ENCODE measurements around the gene CALML3.
"Not testable (repeated sequence)": the region's sequence is repeated elsewhere in the genome, so short reads cannot be mapped to it uniquely, and the experiment has no call there.

CALML3 gene

GRCh38 chr10:5550621-5551530 lies 26.1 kb downstream of the CALML3 start:
- peak in 2 of 10 donors; percentile 7 to 83 for DNase-seq

GRCh38 chr10:5551531-5552375 lies 27.0 kb downstream of the CALML3 start:
- intact Hi-C loops (cut with DNase I) = no loop called here
- DNase-seq = peak in 3 of 10 donors; percentile 8 to 74 (median 55)

More at GRCh38 chr10:5550621-5551530, 26.1 kb downstream of the CALML3 start:
- intact Hi-C loops (cut with DNase I) = no loop called here

GRCh38 chr10:5552376-5553321 lies 27.9 kb downstream of the CALML3 start:
- intact Hi-C loops (cut with DNase I) = no loop called here
- peak in 3 of 10 donors; percentile 5 to 52 (median 44) for DNase-seq

DNA sequence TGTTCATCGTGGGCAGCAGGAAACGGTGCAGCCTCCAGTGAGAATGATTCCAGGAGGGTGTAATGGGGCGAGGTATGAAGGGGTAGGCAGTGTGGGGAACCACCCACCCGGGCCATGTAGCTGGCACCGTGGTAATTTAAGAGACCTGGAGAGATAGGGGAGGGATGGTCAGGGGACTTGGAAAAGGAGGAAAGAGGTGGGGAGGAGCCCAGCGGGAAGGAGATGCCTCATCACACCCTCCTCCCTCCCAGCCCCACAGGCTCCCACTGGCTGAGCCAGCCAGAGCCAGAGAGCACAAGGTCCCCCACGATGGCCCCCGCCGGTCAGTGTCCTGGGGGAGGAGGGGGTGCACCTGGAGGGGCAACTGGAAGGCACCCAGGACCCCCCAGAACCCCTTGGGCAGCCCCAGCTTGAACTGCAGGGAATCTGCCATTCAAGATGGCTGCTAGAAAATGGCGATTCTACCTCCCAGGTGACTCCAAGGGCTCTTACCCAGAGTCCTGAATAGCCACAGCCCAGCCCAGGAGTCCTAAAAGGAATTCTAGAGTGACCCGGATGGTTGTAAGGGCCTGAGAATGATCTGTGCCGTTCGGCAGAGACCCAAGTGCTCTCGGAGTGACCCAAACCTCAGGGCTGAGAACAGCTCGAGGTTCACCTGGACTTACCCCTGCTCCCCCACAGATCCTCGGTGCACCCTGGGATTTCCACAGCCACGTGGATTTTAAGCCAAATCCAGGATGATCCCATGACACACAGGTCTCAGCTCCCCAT lies 28.8 kb downstream of the CALML3 start:
- intact Hi-C loops (cut with DNase I) = loop anchor here (1.0 kb wide), 1 partner anchor 34 kb away; no protein-coding TSS in a partner anchor
- peak in 3 of 10 donors; percentile 6 to 82 (median 62) for DNase-seq

- DNase-seq = peak in 3 of 10 donors; percentile 5 to 81 (median 56)
- intact Hi-C loops (cut with DNase I) = no loop called here
Measured at GRCh38 chr10:5555021-5555510, 30.3 kb downstream of the CALML3 start.

GRCh38 chr10:5555881-5556280 lies 31.1 kb downstream of the CALML3 start:
- peak in 1 of 10 donors; percentile 39 for DNase-seq
- intact Hi-C loops (cut with DNase I) = no loop called here

DNA sequence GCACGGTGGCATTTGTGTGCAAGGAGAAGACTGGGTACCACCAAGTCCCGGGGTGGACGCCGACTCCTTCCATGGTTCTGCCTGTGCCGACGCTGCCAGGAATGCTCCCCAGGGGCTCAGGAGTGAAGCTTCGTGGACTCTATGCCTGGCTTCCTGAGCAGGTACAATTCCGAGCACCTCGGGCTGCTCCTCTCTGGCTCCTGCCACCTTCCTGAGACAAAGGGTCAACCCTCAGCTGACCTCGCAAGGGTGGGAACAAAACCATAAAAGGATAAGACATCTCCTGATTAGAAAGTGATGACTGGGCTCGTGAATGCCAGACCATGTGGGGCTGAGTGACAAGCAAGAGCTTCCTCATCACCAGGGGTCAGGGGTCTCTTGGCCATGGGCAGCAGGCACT lies 31.8 kb downstream of the CALML3 start:
- DNase-seq = peak in 3 of 10 donors; percentile 1 to 34 (median 27)
- intact Hi-C loops (cut with DNase I) = no loop called here

GRCh38 chr10:5557040-5557721 lies 32.4 kb downstream of the CALML3 start:
- peak in 3 of 10 donors; percentile 2 to 72 (median 49) for DNase-seq
- intact Hi-C loops (cut with DNase I) = no loop called here

- DNase-seq = peak in 3 of 10 donors; percentile 8 to 74 (median 74)
- intact Hi-C loops (cut with DNase I) = no loop called here
Measured at GRCh38 chr10:5557799-5558771, 33.3 kb downstream of the CALML3 start.

- intact Hi-C loops (cut with DNase I) = not testable (repeated sequence)
- DNase-seq = peak in 4 of 10 donors; percentile 1 to 39 (median 12)
Measured at GRCh38 chr10:5559022-5559421, 34.3 kb downstream of the CALML3 start.

GRCh38 chr10:5559642-5560141 lies 34.9 kb downstream of the CALML3 start:
- intact Hi-C loops (cut with DNase I) = no loop called here
- peak in 6 of 10 donors; percentile 5 to 79 (median 38) for DNase-seq

DNA sequence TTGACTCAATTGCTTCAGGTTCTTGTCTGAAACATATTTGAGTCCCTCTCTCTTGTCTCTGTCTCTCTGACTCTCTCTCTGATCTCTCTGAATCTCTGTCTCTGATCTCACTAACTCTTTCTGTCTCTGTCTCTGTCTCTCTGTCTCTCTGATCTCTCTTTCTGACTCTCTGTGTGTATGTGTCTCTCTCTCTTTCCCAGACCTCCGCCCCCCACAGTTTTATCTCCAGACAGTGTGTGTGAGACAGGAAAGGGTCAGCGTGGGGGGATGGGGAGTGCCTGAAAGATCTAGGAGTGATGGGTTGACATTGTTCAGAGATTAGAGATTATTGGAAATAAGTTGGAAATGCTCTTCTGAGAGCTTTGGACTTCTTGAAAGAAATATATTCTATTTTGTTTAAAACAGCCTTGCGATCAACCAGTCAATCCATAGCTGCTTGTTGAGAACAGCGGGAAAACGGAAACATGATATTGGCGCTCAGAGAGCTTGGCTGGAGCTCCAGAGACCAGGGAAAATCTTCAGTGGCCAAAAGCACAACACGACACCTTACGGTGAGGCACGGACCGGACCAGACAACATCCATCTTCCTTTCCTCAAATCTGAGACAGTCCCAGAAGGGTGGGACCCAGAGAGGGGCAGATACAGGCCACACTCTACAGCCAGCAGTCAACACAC lies 35.5 kb downstream of the CALML3 start:
- intact Hi-C loops (cut with DNase I) = no loop called here
- peak in 2 of 10 donors; percentile 18 to 26 for DNase-seq

DNA sequence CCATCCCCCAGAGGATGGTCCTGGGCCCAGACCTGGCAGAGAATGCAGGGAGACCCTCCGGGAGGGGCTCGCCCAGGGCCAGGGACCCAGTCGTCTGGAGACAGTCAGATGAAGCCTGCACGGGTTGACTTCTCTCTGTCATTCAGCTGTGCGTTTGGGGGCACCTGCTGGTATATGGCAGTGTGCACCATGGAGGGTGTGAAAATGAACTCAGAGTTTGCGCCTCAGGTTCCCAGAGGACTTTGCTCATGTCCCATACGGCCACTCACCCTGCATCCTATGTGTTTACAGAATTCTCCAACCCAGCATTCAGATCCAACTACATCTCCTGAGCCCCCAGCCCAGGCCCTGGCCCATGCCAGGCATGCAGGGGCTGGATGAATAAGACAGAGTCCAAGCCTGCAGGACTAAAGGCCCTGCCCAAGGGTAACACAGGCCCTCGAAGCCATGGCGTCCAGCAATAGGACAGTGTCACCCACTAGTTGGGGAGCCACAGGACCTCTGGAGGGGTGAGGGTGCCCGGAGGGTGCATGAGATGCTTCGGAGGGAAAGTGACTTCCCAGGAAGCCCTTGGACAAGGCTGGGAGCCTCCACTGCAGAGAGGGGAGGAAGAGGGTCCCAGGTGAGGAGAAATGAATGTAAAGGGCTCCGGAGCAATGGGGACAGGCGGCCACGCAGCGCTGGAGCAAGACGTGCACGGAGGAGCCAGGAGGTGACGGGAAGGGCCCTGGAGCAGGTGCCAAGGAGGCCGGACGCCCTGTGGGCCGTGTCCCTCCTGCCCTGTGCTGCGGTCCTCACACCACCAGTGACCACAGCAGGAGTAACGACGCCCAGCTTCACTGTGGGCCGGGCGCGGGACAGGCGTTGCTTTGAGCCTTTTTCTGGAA lies 36.3 kb downstream of the CALML3 start:
- DNase-seq = peak in 2 of 10 donors; percentile 41 to 71
- intact Hi-C loops (cut with DNase I) = no loop called here

GRCh38 chr10:5561704-5562645 lies 37.2 kb downstream of the CALML3 start:
- intact Hi-C loops (cut with DNase I) = no loop called here
- DNase-seq = peak in 2 of 10 donors; percentile 53 to 60

Measured in posterior cingulate gyrus (tissue), 11 donors.